Neuron (in vitro differentiated cells): ENCODE data around the gene SPATA20.

Experiments used
- H2AFZ ChIP-seq: one replicate; pipeline ENCODE4 v1.6.1; 2013; ENCODE audit warnings: low read depth, mild to moderate bottlenecking, inconsistent platforms, low read length, moderate library complexity
- H3K27me3 ChIP-seq: one replicate; pipeline ENCODE4 v1.6.1; 2013; ENCODE audit warnings: low read length; ENCODE audit not compliant: insufficient read depth
- H3K36me3 ChIP-seq: one replicate; pipeline ENCODE4 v1.6.1; 2013; ENCODE audit warnings: low read length; ENCODE audit not compliant: insufficient read depth
- H3K4me1 ChIP-seq: one replicate; pipeline ENCODE4 v1.6.1; 2013; ENCODE audit warnings: low read length; ENCODE audit not compliant: insufficient read depth
- H3K4me3 ChIP-seq: 2 replicates; pipeline ENCODE4 v1.5.1; 2013; ENCODE audit warnings: mild to moderate bottlenecking, low read length, moderate library complexity
- H3K9me3 ChIP-seq: one replicate; pipeline ENCODE4 v1.6.1; 2013; ENCODE audit warnings: low read length

Gene SPATA20

DNA sequence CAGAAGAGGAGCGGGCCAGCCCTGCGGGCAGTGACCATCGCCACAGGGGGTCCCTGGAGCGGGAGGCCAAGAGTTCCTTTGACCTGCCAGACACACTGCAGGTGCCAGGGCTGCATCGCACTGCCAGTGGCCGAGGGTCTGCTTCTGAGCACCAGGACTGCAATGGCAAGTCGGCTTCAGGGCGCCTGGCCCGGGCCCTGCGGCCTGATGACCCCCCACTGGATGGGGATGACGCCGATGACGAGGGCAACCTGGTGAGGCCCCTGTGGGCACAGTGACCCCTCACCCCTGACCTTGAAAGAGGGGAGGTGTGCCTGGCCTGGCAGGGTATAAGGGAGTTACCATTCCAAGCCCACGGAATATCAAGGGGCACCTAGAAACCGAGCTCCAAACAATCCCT, 52.6 kb downstream of the SPATA20 start:
- Histone ChIP-seq H3K27me3 (no peaks in the 10 kb centered on the region), H3K36me3 (no peaks in the 10 kb centered on the region), H3K4me1 (peaks cover 19% of the 10 kb centered on the region), H3K4me3 (no peak overlapping the region), H2AFZ (no peak overlapping the region), H3K9me3 (peaks cover 2% of the 10 kb centered on the region)

- H3K4me3 ChIP-seq = no peak overlapping the region
- no peaks in the 10 kb centered on the region for H3K36me3 ChIP-seq
- H3K27me3 ChIP-seq = no peaks in the 10 kb centered on the region
- H2AFZ ChIP-seq = no peak overlapping the region
- peaks cover 1% of the 10 kb centered on the region for H3K9me3 ChIP-seq
- H3K4me1 ChIP-seq = peaks cover 13% of the 10 kb centered on the region
Observed at GRCh38 chr17:50601823-50602375, 54.9 kb downstream of the SPATA20 start.

DNA sequence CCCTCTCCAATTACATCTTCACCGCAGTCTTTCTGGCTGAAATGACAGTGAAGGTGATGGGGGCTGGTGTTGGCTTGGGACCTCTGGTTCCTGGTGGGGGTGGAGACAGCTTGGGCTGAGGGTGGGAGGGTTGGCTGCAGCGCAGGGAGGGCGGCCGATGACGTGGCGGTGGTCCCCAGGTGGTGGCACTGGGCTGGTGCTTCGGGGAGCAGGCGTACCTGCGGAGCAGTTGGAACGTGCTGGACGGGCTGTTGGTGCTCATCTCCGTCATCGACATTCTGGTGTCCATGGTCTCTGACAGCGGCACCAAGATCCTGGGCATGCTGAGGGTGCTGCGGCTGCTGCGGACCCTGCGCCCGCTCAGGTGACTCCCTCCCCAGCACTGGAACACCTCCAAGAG, 55.9 kb downstream of the SPATA20 start:
- Histone ChIP-seq H3K36me3 (no peaks in the 10 kb centered on the region), H3K27me3 (no peaks in the 10 kb centered on the region), H3K4me1 (peaks cover 13% of the 10 kb centered on the region), H3K9me3 (no peaks in the 10 kb centered on the region), H3K4me3 (no peak overlapping the region), H2AFZ (no peak overlapping the region)

DNA sequence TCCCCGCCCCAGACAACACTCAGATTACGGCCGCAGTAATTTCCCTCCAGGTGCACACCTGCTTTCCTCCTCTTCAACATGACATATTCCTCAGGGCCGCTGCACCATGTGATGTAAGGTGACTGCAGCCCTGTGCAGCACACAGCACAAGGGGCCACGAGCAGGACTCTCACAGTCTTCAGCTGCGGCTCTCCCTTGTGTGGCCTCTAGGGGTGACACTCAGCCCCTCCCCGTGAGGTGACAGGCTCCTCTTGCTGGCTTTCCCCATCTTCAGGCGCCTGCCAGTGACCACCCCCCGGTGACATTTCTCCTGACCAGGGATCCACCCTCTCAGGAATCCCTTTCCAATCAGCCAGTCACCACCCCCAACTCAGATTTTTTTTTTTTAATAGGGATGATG, 56.4 kb downstream of the SPATA20 start:
- H3K4me1 ChIP-seq = peaks cover 13% of the 10 kb centered on the region

DNA sequence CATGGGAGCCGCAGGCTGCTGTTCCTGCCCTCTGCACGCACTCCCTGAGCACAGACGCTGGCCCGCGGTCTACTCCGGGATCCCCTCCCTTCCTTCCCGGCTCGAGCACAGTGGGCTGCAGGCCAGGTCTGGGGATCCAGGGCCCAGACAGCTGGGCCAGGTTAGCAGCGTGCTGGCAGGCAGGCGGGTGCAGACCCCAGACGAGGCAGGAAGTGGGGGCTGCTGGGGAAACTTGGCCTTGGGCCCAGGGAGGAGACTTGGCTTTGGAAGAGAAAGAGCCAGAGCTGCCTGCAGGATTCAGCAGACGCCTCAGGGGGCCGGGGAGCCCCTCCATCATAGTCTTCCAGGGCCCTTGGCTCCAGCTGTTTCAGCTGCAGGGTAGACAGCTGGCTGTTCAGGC, 57.5 kb downstream of the SPATA20 start:
- H2AFZ ChIP-seq = no peak overlapping the region
- no peaks in the 10 kb centered on the region for H3K27me3 ChIP-seq
- no peaks in the 10 kb centered on the region for H3K9me3 ChIP-seq
- H3K4me1 ChIP-seq = peaks cover 23% of the 10 kb centered on the region
- H3K4me3 ChIP-seq = no peak overlapping the region
- no peaks in the 10 kb centered on the region for H3K36me3 ChIP-seq

More for the DNA sequence above, 56.4 kb downstream of the SPATA20 start:
- no peak overlapping the region for H2AFZ ChIP-seq
- H3K9me3 ChIP-seq = no peaks in the 10 kb centered on the region
- no peaks in the 10 kb centered on the region for H3K36me3 ChIP-seq
- H3K27me3 ChIP-seq = no peaks in the 10 kb centered on the region
- no peak overlapping the region for H3K4me3 ChIP-seq

DNA sequence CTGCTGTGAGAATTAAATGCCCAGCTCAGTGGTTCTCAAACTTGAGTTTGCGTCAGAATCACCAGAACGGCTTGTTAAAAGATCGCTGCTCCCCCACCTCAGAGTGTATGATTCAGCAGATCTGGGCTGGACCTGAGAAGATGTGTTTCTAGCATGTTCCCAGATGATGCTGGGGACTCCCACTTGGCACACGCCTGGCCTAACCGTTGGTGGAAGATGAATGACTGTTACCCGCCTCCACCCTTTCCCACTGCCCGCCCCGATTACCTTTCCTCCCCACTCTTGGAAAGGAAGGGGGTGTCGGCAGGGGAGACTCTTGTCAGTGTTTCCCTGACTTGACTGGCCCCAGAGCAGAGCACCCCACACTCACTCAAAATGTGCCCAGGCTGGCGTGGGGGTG, 58.5 kb downstream of the SPATA20 start:
- no peak overlapping the region for H2AFZ ChIP-seq
- no peak overlapping the region for H3K4me3 ChIP-seq
- no peaks in the 10 kb centered on the region for H3K27me3 ChIP-seq
- peaks cover 33% of the 10 kb centered on the region for H3K4me1 ChIP-seq
- no peaks in the 10 kb centered on the region for H3K9me3 ChIP-seq
- H3K36me3 ChIP-seq = no peaks in the 10 kb centered on the region
